Psoas muscle (tissue), 8 donors: ENCODE results near the gene DNAL4. TPM values are rescaled to one million over a fixed set of nuclear protein-coding genes. Genes with fewer than 3 reads are reported as not detected.
A peak's percentile ranks its signal among the peaks of the same experiment; 100 is the strongest.

Experiments used
- ATAC-seq, 4 donors: fragments of 200-7000 bp; cut with Tn5 transposase; one replicate each; pipeline ENCODE4 v1.9.1; 2020; ENCODE audit warnings: moderate library complexity in 3 of 4, mild to moderate bottlenecking in 2 of 4
- DNase-seq, 2 donors: peaks; one replicate each; pipeline ENCODE4 v3.0.0-alpha.2; 2020
- H3K27ac ChIP-seq: fragments of 200-600 bp; one replicate; pipeline ENCODE4 v1.8.0; 2022
- H3K27me3 ChIP-seq, 3 donors: fragments of 200-600 bp in 1 of 3; one replicate each; pipeline versions ENCODE4 v1.6.1 to v1.8.0; 2013 to 2022; ENCODE audit warnings: low read length in 2 of 3, mild to moderate bottlenecking in 2 of 3, moderate library complexity in 1 of 3; ENCODE audit not compliant: insufficient read depth in 3 of 3
- H3K36me3 ChIP-seq, 2 donors: fragments of 200-600 bp in 1 of 2; one replicate each; pipeline versions ENCODE4 v1.6.1 to v1.8.0; 2013 to 2022; ENCODE audit warnings: low read depth in 1 of 2, mild to moderate bottlenecking in 1 of 2, moderate library complexity in 1 of 2; ENCODE audit not compliant: insufficient read depth in 1 of 2
- H3K4me1 ChIP-seq: fragments of 200-600 bp; one replicate; pipeline ENCODE4 v1.8.0; 2022
- H3K4me3 ChIP-seq: fragments of 200-600 bp; one replicate; pipeline ENCODE4 v1.8.0; 2022; ENCODE audit warnings: mild to moderate bottlenecking
- H3K9me3 ChIP-seq: fragments of 200-600 bp; one replicate; pipeline ENCODE4 v1.8.0; 2022
- WGBS, 3 donors: extraction: QIAGEN DNeasy Blood & Tissue Kit; methylation state at CpG; one replicate each; pipeline versions ENCODE4 v1.1.6 to v1.1.7; 2013; 5-methylcytosine and 5-hydroxymethylcytosine counted together
- intact Hi-C, 2 donors: fragments of 100-400 bp; cut with DNase I; formaldehyde crosslinking; loops; one replicate each; pipeline versions ENCODE4 v1.11.0 to v1.14.2; 2022
- polyA plus RNA-seq, 3 donors: library from polyadenylated mRNA; stranded (reverse); fragments of 200-250 nt; gene quantifications; one replicate each; pipeline ENCODE4 v1.2.3, GENCODE V29; 2013
- total RNA-seq, 4 donors: library from RNA; stranded (reverse); fragmentation: NEBNext Ultra II Directional in 2 of 4; extraction: Animal tissue kit (Norgen Biotek cat#: 25700) in 2 of 4; gene quantifications; one replicate each; pipeline versions ENCODE4 v1.2.1 to v1.2.4, GENCODE V29; 2021 to 2023
- TF ChIP-seq, protein P1 (sequence below): fragments of 200-600 bp; IDR thresholded peaks from one replicate; pipeline ENCODE4 v1.8.0; 2022; ENCODE audit warnings: antibody characterized with exemption
- donor health status: healthy with polysubstance abuse.
- donor health status: DM: no; HTN: no; CAD: no; lungs with moderate emphysema.
- donor health status: Bipolar disorder and iron deficiency.
- donor health status: healthy.
- donor health status: DM: yes; HTN: yes; CAD: no.
- donor health status: DM: no; HTN: no; CAD: no.
- donor health status: DM: no; HTN: no; CAD: no.
- donor health status: DM: yes; HTN: yes; CAD: no.

The DNAL4 gene
- total and polyA plus RNA-seq, 7 donors = 3.5 to 13.9 (median 5.8) TPM

DNA sequence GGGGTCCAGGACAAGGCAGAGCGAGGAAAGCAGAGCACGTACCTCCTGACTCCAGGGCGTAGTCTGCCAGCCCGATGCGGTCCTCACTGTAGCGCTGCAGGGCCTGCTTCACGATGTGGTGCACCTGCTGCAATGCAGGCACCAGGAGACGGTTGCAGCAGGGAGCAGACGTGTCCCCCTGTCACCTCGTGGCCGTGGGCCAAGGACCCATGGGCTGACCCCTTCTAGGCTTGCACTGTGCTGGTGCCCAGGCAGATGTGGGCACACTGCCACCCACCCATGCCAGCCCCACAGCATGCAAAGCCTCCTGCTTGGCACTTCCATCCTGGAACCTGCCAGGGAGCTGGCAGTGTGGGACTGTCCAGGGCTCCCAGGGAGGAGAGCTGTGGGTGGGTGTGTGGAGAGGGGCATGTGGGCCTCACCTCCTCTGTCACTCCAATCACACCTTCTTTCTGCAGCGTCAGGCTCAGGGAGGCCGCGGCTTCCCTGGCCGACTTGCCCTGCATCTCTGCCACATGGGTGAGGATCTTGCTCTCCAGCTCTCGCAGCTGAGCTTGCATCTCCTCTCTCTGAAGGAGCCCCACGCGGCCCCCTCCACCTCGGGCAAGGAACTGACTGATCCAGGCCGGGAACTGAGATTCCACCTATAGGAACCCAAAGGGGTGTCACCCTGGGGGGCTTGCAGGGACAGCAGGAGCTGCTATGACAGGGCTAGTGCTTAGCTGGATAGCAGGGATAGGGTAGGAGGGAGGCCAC is 54.5 kb downstream of the DNAL4 start:
- 37 to 63% (median 45%) methylated on average over 20 of the region's 20 CpGs for WGBS, 3 donors
- Histone ChIP-seq H3K4me1 (peaks cover 23% of the 10 kb centered on the region), H3K9me3 (no peaks in the 10 kb centered on the region), H3K27me3 (no peaks in the 10 kb centered on the region), H3K36me3 (peaks cover 13 to 99% of the 10 kb centered on the region in 2 donors), H3K4me3 (no peak overlapping the region), H3K27ac (peak overlapping the region; percentile 34)
- ATAC-seq (peak; percentile 7 to 35 (median 26)), DNase-seq (peak in 1 of 2 donors; percentile 67)
- intact Hi-C loops = no loop called here
- TF ChIP-seq, protein P1, sequence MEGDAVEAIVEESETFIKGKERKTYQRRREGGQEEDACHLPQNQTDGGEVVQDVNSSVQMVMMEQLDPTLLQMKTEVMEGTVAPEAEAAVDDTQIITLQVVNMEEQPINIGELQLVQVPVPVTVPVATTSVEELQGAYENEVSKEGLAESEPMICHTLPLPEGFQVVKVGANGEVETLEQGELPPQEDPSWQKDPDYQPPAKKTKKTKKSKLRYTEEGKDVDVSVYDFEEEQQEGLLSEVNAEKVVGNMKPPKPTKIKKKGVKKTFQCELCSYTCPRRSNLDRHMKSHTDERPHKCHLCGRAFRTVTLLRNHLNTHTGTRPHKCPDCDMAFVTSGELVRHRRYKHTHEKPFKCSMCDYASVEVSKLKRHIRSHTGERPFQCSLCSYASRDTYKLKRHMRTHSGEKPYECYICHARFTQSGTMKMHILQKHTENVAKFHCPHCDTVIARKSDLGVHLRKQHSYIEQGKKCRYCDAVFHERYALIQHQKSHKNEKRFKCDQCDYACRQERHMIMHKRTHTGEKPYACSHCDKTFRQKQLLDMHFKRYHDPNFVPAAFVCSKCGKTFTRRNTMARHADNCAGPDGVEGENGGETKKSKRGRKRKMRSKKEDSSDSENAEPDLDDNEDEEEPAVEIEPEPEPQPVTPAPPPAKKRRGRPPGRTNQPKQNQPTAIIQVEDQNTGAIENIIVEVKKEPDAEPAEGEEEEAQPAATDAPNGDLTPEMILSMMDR = no peak

GRCh38 chr22:38738475-38739070 is 55.4 kb downstream of the DNAL4 start:
- Histone ChIP-seq H3K36me3 (peaks cover 13 to 94% of the 10 kb centered on the region in 2 donors), H3K27me3 (no peaks in the 10 kb centered on the region), H3K4me1 (peaks cover 32% of the 10 kb centered on the region), H3K4me3 (no peak overlapping the region), H3K27ac (no peak overlapping the region), H3K9me3 (no peaks in the 10 kb centered on the region)
- intact Hi-C loops = no loop called here
- no peak for ATAC-seq
- TF ChIP-seq, protein P1 = no peak
- 92 to 94% (median 93%) methylated on average over 18 of the region's 18 CpGs for WGBS, 3 donors
- peak in 1 of 2 donors; percentile 44 for DNase-seq

- peaks cover 10 to 83% of the 10 kb centered on the region in 2 donors for H3K36me3 ChIP-seq
- no peaks in the 10 kb centered on the region for H3K9me3 ChIP-seq
- no peak overlapping the region for H3K4me3 ChIP-seq
- H3K27ac ChIP-seq = no peak overlapping the region
- intact Hi-C loops = no loop called here
- ATAC-seq (no peak), DNase-seq (peak in 1 of 2 donors; percentile 36)
- H3K27me3 ChIP-seq = no peaks in the 10 kb centered on the region
- peaks cover 43% of the 10 kb centered on the region for H3K4me1 ChIP-seq
- TF ChIP-seq, protein P1 = no peak
- WGBS, 3 donors = 79 to 85% (median 84%) methylated on average over 21 of the region's 21 CpGs
Observed at GRCh38 chr22:38737302-38738060, 56.5 kb downstream of the DNAL4 start.

GRCh38 chr22:38736257-38736570 is 57.7 kb downstream of the DNAL4 start:
- H3K36me3 ChIP-seq = peaks cover 10 to 77% of the 10 kb centered on the region in 2 donors
- TF ChIP-seq, protein P1 = no peak
- intact Hi-C loops = no loop called here
- no peak overlapping the region for H3K4me3 ChIP-seq
- H3K27me3 ChIP-seq = no peaks in the 10 kb centered on the region
- ATAC-seq (no peak), DNase-seq (no peak)
- no peaks in the 10 kb centered on the region for H3K9me3 ChIP-seq
- H3K4me1 ChIP-seq = peaks cover 52% of the 10 kb centered on the region
- WGBS, 3 donors = 88 to 90% (median 89%) methylated on average over 7 of the region's 7 CpGs
- H3K27ac ChIP-seq = peak overlapping the region; percentile 79
